ENCODE measurements around the gene ZNF57.
"Not testable (repeated sequence)": the region's sequence is repeated elsewhere in the genome, so short reads cannot be mapped to it uniquely, and the experiment has no call there.

- TF ChIP-seq CTCF (IDR thresholded peaks at IDR 0.05; ENCODE audit: insufficient read depth, low read length, poor library complexity, severe bottlenecking); EZH2phosphoT487 (conservative IDR thresholded peaks at IDR 0.05; ENCODE audit: low read length): not testable (repeated sequence)
Observed at GRCh38 chr19:2963631-2964030, 62.9 kb downstream of the ZNF57 start.

All from SU-DHL-6 (cell line).